CD4-positive, alpha-beta T cell treated with Interleukin-6 for 4 hours (primary cell): ENCODE results near the gene OR2B2.
A peak's percentile ranks its signal among the peaks of the same experiment; 100 is the strongest.
"Not testable (repeated sequence)": the region's sequence is repeated elsewhere in the genome, so short reads cannot be mapped to it uniquely, and the experiment has no call there.

Experiments
- DNase-seq: peaks from one replicate; pipeline ENCODE4 v3.0.0-alpha.2; 2020; ENCODE audit warnings: mixed read lengths

Gene OR2B2

DNA sequence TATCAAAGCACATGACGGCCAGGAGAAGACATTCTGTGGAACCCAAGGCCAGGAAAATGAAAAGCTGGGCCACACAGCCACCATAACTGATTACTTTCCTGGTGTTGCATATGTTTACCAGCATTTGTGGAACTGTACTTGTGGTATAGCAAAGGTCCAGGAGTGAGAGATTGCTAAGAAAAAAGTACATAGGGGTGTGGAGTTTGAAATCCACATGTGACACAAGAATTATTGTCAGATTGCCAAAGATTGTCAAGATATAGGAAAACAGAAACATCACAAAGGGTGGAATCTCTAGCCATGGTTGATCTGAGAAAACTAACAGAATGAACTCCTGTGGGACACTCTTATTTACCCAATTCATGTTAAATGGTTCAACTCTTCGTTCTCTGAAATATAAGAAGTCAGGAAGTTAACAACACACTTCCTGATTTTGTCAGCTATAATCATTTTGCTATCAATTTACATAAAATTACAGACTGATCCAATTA is at the start of gene OR2B2:
OR2B2 (minus strand) TSS at position 441 of the 491 bp plus-strand sequence; CDS start at position 364, 77 bp downstream.
- no peak for DNase-seq

DNA sequence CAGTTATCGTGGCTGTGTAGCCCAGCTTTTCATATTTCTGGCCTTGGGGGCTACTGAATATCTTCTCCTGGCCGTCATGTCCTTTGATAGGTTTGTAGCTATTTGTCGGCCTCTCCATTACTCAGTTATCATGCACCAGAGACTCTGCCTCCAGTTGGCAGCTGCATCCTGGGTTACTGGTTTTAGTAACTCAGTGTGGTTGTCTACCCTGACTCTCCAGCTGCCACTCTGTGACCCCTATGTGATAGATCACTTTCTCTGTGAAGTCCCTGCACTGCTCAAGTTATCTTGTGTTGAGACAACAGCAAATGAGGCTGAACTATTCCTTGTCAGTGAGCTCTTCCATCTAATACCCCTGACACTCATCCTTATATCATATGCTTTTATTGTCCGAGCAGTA is 45.3 kb upstream of the OR2B2 start:
- DNase-seq = no peak

DNA sequence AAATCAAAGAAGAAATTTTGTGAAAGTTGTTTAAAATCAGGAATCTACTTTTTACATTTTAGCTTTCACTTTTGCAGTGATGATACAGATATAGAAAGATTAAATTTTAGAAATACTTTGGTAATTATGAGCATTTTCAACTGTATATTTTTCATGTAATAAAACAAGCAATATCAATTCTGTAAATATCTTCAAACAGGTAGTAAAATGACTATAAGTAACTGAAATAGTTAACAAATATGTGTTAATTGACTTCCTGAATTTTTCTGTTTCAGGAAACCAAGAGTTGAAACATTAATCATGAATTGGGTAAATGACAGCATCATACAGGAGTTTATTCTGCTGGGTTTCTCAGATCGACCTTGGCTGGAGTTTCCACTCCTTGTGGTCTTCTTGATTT is 44.7 kb upstream of the OR2B2 start, which contains the start of gene OR2B6:
OR2B6 (plus strand) TSS at position 301 of the 400 bp plus-strand sequence; CDS start at position 301, 0 bp downstream.
- no peak for DNase-seq

DNA sequence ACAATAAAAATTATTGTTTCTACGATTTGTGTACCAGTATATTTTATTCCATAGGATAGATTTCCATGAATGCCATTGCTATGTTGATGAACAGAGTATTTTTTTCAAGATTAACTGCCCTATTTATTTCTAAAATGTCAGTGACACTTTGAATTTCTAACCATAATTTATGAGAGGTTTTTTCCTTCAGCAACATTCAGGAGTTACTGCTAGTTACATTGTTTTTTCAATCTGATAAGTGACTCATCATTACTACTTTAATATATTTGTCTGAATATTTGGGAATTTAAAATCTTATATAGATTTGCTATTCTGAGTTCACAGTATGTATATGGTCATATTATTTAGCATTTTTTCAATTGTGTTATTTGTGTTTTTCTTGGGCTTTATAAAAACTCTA is 38.8 kb upstream of the OR2B2 start:
- DNase-seq = no peak

DNA sequence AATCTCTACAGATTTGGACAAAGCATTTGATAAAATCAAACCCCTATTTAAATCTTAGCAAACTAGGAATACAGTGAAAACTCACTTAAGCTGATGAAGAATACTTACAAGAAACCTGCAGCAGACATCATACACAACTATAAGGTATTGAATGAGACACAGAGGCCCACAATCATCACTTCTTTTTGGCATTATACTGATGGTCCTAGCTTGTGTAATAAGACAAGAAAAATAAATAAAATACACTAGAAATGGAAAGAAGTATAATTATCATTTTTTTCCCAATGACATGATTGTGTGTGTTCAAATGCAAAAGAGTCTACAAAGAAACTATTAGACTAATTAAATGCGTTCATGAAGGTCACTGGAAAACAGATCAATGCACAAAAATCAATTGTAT is 36.0 kb upstream of the OR2B2 start:
- DNase-seq = no peak

DNA sequence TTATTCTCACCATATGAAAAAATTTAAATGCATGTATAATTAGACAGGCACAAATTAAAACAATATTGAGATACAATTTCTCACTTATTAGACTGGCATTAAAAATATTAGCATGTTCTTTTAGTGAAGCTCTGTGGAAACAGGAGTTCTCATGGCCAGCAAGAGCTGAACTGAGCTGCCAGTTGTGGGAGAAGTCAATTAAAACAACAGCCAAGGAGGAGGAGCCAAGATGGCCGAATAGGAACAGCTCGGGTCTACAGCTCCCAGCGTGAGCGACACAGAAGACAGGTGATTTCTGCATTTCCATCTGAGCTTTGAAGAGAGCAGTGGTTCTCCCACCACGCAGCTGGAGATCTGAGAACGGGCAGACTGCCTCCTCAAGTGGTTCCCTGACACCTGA is 30.9 kb upstream of the OR2B2 start:
- not testable (repeated sequence) for DNase-seq

DNA sequence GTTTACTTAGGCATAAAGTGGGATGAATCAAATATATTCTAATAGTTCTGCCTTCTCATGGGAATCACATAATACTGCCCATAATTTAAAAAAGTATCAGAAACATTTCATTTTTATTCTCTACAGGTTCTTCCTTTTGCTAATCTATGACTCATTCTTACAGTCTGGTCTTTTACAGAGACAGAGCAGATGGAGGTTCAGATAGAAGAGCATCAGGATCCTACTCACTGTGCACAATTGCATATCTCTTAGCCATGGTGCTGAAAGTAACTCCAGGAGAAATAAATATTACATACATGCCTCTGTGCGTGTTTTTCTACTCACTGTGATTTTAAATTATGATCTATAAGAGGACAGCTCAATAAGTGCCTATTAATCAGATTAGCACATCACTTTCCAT is 28.6 kb upstream of the OR2B2 start:
- no peak for DNase-seq

DNA sequence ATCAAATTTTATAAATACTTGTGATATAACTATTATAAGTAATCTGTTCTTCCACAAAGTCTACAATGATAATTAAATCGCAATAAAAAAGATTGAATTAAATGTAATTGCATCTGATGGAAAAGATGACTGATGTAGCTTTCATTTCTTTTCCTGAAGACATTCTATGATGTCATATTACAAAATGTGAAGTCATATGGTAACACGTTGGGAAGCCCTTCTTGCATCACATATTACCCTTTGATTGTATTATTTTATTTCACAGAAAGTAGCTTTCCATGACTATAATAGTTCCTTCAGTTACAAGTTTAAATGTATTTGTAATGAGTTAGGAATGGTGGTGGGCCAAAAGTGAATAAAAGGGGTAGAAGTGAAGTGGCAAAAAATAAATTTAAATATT is 19.0 kb upstream of the OR2B2 start:
- no peak for DNase-seq

DNA sequence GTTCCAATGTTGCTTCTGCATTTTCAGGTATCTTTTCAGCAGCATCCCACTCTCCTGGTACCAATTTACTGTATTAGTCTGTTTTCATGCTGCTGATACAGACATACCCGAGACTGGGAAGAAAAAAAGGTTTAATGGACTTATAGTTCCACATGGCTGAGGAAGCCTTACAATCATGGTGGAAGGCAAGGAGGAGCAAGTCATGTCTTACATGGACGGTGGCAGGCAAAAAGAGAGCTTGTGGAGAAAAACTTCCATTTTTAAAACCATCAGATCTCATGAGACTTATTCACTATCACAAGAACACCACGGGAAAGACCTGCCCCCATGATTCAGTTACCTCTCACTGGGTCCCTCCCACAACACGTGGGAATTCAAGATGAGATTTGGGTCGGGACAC is 17.7 kb upstream of the OR2B2 start:
- DNase-seq = not testable (repeated sequence)

DNA sequence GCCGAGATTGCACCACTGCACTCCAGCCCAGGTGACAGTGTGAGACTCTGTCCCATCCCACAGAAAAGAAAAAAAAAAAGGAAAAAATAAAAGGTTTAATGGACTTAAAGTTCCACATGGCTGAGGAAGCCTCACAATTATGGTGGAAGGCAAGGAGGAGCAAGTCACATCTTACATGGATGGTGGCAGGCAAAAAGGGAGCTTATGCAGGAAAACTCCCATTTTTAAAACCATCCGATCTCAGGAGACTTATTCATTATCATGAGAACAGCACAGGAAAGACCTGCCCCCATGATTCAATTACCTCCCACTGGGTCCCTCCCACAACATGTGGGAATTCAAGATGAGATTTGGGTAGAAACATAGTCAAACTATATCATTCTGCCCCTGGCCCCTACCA is 15.8 kb upstream of the OR2B2 start:
- DNase-seq = not testable (repeated sequence)

DNA sequence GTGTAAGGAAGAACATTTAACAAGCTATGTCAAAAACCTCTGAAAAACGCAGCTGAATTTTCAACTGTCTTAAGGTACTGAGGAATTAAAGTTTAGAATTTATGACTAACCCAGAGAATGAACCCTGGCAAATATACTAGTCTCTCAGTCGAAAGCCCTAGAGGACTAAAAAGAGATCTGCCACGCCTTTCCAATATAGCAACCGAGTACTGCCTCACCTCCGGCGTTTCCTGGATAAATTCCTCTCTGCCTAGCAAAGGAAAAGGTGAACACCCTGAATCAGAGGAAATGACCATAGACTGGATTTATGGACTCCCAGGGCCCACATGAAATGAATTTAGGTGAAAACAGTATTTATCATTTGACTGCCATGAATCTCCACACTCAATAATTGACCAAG is 12.0 kb upstream of the OR2B2 start:
- no peak for DNase-seq

DNA sequence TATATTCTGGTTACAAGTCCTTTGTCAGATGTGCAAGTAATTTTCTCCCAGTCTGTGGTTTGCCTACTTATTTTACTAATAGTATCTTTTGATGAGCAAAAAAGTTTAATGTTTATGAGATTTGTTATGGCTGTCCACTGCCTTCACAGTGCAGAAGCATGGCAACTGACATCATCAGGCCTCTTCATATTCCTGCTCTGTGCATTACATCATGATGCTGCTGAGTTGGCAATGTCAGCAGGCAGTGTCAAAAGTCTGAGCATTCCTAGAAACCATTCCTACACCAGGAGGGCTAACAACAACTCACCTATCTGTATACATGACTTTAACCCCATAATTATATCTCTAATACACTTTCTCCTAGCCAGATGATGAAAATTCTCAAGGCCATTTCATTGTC is 10.8 kb upstream of the OR2B2 start:
- no peak for DNase-seq

DNA sequence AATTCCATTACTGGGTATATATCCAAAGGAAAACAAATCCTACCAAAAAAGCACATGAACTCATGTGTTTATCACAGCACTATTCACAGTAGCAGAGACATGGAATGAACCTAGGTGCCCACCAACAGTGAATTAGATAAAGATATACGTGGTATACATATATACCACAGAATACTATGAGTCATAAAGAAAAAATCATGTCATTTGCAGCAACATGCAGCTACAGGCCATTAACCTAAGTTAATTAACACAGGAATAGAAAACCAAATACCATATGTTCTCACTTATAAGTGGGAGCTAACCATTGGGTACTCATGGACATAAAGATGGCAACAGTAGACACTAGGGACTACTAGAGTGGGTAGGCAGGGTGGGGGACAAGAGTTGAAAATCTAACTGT is 4.2 kb downstream of the OR2B2 start:
- DNase-seq = no peak

DNA sequence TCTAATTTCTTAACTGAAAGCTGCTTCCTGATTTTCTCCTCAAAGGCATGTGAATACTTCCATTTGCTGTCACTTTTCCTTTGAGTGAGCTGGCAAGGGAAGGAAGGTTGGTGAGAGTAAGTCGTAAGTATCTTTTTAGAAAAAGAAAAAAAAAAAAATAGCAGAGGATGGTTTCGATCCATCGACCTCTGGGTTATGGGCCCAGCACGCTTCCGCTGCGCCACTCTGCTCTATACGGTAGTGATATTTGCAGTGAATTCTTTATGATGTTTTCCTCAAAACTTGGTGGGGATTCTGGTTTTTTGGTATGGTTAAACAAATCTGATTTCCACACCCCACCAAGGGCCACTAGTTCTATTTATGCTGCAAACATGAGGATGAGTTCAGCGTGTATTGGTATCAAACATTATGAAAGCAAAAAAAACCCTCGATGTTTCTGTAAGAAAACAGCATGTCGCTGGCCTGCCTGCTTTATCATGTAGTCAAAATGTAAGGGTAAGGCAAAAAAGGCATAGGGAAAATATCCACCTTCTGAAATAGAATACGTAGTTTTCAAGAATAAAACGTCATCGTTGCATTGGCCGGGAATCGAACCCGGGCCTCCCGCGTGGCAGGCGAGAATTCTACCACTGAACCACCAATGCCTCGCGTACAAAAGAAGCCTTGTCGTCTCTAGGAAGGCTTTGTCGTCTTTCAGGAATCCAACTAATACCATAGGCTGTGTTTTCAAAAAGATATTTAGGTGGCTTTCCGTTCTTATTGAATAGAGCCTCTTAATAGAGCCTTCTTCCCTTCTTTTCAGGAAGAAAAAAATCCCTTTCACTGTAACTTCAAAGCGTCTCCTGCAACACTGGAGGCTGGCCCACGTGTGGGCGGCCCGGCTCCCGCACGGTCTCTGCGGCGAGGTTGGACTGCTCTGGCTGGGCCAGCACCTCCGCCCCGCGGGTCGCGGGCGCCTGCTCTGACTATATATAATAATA is 9.6 kb downstream of the OR2B2 start:
- peak; percentile 86 for DNase-seq

DNA sequence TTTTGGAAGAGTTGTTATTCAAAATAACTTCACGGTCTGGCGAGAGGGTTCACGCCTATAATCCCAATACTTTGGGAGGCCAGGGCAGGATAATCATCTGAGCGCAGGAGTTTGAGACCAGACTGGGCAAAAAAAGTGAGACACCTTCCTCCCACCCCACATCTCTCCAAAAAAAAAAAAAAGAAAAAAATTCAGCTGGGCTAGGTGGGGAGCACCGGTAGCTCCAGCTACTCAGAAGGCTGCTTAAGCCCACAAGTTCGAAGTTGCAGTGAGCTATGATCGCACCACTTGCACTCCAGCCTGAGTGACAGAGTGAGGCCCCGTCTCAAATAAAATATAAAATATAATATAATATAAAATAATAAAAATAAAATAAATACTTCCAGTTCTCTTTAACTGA is 10.4 kb downstream of the OR2B2 start:
- DNase-seq = no peak

DNA sequence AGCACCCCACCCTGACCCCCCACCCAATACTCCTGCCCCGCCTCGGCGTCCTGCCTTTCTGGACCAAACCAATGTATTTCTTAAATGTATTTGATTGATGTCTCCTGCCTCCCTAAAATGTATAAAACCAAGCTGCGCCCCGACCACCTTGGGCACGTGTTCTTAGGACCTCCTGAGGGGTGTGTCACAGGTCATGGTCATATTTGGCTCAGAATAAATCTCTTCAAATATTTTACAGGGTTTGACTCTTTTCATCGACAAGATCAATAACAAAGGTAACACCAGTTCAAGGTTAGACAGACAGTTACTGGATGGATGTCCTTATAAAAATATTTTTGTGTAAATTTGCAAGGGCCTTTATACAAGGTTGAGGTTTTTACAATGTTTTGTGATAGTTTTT is 12.0 kb downstream of the OR2B2 start:
- not testable (repeated sequence) for DNase-seq

DNA sequence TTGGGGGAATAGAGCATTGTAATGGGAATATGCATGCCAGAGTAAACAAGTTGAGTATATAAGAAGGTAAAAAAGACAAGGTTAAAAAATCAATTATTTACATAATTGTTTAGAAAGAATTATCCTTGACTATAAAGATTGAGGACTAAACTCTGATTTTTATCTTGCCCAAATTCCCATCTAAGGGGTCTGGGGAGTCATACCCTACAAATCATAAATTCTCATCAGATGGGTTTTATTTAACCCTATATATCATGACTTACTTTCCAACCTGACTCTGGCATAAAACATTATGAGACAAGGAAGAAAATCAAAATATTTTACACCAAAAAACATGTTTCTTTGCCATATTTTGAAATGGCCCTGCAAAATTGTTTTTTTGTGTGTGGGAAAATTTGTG is 12.7 kb downstream of the OR2B2 start:
- no peak for DNase-seq

DNA sequence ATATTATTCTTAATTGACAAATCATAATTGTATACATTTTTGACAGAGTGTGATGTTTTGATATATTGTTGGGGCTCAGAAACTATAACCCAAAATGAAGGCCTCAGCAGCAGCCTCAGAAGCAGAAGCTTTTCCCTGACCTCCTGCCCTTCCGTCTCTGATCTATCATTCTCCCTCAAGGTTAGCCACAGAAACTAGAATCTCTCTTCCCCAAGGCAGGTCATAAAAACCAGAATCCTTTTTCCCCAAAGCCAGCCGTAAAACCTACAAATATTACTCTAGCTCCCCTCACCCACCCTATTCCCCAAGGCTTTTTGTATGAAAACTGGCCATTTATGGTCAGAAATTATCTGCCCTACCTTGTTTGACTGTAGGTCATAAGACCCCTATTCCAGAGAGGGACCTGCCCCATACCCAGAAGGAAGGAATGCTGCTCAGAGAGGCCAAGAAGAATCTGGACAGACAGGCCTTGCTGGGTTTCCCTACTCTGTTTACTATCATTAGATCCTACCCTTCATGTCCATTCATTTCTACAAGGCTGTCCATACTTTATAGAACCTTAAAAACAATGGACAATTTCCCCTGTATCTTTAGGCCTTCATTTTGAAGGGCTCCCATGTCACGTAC is 14.5 kb downstream of the OR2B2 start:
- no peak for DNase-seq

DNA sequence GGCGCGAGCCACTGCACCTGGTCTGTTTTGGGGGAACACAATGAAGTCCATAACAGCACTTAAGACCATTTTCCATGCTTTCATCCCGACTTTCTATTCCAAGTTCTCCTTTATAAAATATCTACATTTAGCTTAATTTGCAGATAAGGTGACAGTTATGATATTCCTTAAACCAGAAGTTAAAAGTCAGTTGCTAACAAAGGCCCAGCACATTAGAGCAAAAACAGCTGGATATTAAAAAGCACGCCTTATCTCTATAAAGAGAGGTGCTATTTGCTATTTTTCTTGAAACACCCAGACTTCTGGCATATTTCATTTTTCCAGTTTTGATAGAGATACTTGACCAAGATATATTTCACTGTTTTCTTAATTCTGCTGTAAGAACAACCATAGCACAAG is 15.8 kb downstream of the OR2B2 start:
- no peak for DNase-seq

DNA sequence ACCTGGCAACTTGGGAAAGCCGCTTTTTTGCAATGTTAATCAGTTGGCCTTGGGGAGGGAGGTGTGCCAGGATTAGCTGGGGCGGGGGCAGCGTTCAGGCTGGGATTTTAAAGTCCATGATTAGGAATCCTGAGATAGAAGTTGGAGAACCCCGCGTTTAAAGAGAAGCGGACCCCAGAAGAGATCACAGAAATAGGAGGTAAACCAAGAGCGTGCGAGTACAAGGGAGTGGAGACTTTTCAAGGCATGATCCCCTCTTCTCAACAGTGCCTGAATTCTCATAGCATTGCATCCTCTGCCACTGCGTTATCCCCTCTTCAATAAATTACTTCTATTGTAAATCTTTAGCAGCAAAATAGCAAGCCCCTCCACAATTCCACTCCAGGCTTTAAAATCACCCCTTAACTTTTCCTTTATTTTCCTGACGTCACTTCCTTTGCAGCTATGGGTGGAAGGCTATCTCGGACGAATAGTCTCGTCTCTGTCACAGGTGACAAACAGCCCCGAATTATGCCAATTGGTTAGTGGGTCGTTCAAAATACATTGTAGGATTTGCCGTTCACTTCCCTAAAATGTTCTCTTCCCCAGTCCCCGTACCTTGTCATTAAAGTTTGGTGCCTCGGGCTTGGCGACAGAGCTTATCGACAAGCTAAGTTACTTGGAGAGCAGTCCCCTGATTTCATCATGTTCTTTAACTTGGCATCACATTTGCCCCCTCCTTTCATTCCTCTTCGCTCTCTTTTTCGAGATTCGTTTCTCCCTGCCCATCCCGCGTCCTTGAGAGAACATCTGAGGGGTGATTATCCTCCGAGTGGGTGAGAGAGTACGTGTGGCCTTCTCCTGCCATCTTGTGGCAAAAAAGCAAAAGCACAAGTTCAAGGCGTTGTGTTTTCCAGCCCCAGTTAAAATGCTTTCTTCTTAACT is 17.1 kb downstream of the OR2B2 start:
- peak; percentile 66 for DNase-seq

DNA sequence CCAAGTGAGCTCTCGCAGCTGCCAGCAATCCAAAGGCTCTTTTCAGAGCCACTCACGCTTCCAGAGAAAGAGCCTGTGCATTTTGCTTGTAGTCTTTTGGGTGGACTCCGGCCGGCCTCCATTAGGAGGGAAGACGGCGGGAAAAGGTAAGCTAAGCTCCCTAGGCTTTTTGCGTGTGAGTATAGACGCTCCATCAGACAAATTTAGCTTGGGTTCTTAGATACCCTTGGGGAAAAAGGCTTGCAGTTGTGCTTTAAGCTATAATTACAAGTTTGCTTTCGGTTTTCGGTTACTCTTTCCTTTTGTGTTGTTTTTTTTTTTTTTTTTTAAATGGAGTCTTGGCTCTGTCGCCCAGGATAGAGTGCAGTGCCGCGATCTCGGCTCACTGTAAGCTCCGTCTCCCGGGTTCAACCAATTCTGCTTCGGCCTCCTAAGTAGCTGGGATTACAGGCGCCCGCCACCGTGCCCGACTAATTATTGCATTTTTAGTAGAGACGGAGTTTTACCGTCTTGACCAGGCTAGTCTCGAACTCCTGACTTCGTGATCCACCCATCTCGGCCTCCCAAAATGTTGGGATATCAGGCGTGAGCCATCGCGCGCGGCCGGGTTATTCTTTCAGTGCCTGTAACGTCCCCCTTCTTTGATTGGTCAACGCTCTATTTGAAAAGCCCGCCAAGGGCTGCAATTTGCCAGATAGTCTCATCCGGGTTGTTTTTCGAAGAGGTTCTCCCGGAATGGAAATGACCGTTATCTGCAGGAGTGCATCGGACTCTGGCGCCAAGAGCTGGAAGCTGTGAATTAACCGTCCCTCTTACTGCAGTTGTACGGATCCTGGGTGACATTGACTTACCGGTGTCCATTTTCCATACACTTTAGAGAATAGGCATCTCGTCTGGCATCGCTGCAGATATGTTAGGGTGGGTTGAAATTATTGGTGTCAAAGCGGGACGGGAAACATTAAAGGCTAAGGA is 18.1 kb downstream of the OR2B2 start:
- DNase-seq = peak; percentile 81
